Neural progenitor cell (in vitro differentiated cells): ENCODE measurements around the gene MYLK4.

ENCODE experiments used
- EZH2 ChIP-seq: fragments of 200-600 bp; sonication (generic); IDR thresholded peaks from 2 replicates; pipeline ENCODE4 v1.6.1; 2017; ENCODE audit warnings: antibody characterized with exemption, mild to moderate bottlenecking, moderate library complexity
- EZH2phosphoT487 ChIP-seq: fragments of 200-600 bp; sonication (generic); IDR thresholded peaks from 2 replicates; pipeline ENCODE4 v1.6.1; 2017; ENCODE audit warnings: antibody characterized with exemption
- TF ChIP-seq, protein P1 (sequence below): fragments of 200-600 bp; sonication (generic); IDR thresholded peaks from 2 replicates; pipeline ENCODE4 v1.5.1; 2017; ENCODE audit warnings: antibody characterized with exemption, mild to moderate bottlenecking

GRCh38 chr6:2753110-2753489, 2.4 kb upstream of the MYLK4 start:
- TF ChIP-seq, protein P1, sequence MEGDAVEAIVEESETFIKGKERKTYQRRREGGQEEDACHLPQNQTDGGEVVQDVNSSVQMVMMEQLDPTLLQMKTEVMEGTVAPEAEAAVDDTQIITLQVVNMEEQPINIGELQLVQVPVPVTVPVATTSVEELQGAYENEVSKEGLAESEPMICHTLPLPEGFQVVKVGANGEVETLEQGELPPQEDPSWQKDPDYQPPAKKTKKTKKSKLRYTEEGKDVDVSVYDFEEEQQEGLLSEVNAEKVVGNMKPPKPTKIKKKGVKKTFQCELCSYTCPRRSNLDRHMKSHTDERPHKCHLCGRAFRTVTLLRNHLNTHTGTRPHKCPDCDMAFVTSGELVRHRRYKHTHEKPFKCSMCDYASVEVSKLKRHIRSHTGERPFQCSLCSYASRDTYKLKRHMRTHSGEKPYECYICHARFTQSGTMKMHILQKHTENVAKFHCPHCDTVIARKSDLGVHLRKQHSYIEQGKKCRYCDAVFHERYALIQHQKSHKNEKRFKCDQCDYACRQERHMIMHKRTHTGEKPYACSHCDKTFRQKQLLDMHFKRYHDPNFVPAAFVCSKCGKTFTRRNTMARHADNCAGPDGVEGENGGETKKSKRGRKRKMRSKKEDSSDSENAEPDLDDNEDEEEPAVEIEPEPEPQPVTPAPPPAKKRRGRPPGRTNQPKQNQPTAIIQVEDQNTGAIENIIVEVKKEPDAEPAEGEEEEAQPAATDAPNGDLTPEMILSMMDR, result no peak
- TF ChIP-seq EZH2phosphoT487, result no peak
- TF ChIP-seq EZH2, result no peak
